MCF 10A (cell line): ENCODE measurements around the gene SMG6. TPM values are rescaled to one million over a fixed set of nuclear protein-coding genes. Genes with fewer than 3 reads are reported as not detected.
A peak's percentile ranks its signal among the peaks of the same experiment; 100 is the strongest.
"Not testable (repeated sequence)": the region's sequence is repeated elsewhere in the genome, so short reads cannot be mapped to it uniquely, and the experiment has no call there.

Source experiments
- BruUV-seq: library from RNA; stranded (reverse); fragments of 400-500 nt; replicated peaks from 2 replicates; lab custom pipeline; 2021; lab: Mats Ljungman, UMichigan
- CTCF ChIA-PET: fragments of 300-600 bp; sonication (Branson Sonifier 250); formaldehyde crosslinking; extraction: SDS; loops from one replicate; lab custom pipeline; 2021; ENCODE audit warnings: antibody characterized with exemption, inconsistent platforms; lab: Yijun Ruan, JAX
- POLR2A ChIA-PET: fragments of 300-600, 350-650 bp; sonication (Branson Sonifier 250); formaldehyde crosslinking; extraction: SDS; loops from one replicate; lab custom pipeline; 2020; ENCODE audit warnings: antibody characterized with exemption, inconsistent platforms; lab: Yijun Ruan, JAX
- DNase-seq: peaks from one replicate; pipeline ENCODE4 v3.0.0-alpha.2; 2018; ENCODE audit not compliant: unreplicated experiment
- H3K27ac Mint-ChIP-seq: one replicate; pipeline ENCODE4 v1.8.0; 2022; ENCODE audit warnings: mild to moderate bottlenecking, low read depth, mixed read lengths; ENCODE audit not compliant: unreplicated experiment
- H3K27me3 Mint-ChIP-seq: one replicate; pipeline ENCODE4 v1.8.0; 2022; ENCODE audit warnings: mixed read lengths; ENCODE audit not compliant: insufficient read depth, unreplicated experiment
- H3K36me3 Mint-ChIP-seq: one replicate; pipeline ENCODE4 v1.8.0; 2022; ENCODE audit warnings: mild to moderate bottlenecking, moderate library complexity, mixed read lengths; ENCODE audit not compliant: insufficient read depth, unreplicated experiment
- H3K4me1 Mint-ChIP-seq: one replicate; pipeline ENCODE4 v1.8.0; 2022; ENCODE audit warnings: mixed read lengths; ENCODE audit not compliant: insufficient read depth, unreplicated experiment
- H3K4me3 Mint-ChIP-seq: one replicate; pipeline ENCODE4 v1.8.0; 2022; ENCODE audit warnings: mild to moderate bottlenecking, moderate library complexity, mixed read lengths; ENCODE audit not compliant: unreplicated experiment
- H3K9me3 Mint-ChIP-seq: one replicate; pipeline ENCODE4 v1.8.0; 2022; ENCODE audit warnings: mixed read lengths; ENCODE audit not compliant: unreplicated experiment
- CTCF ChIP-seq: fragments of 200-600 bp; IDR thresholded peaks from one replicate; pipeline ENCODE4 v1.8.0; 2022; ENCODE audit warnings: antibody characterized with exemption, mild to moderate bottlenecking; ENCODE audit not compliant: unreplicated experiment
- intact Hi-C: fragments of 100-400 bp; cut with micrococcal nuclease; formaldehyde crosslinking; loops from 2 replicates; pipeline ENCODE4 v1.14.1; 2022
- microRNA-seq: library from miRNA; unstranded; fragments of <30 nt; microRNA quantifications from one replicate; pipeline ENCODE4 v1.2.0, GENCODE V29; 2022
- total RNA-seq: library from RNA; stranded (reverse); gene quantifications from 2 replicates; pipeline ENCODE4 v1.2.3, GENCODE V29; 2022

Gene SMG6
- total RNA-seq, 1 experiment from 2014 or later = 17.0 TPM

GRCh38 chr17:2013994-2014317 is 289.6 kb downstream of the SMG6 start:
- Mint-ChIP-seq H3K9me3 (no peaks in the 10 kb centered on the region), H3K36me3 (no peaks in the 10 kb centered on the region), H3K27ac (no peak overlapping the region), H3K4me3 (no peak overlapping the region), H3K27me3 (no peaks in the 10 kb centered on the region), H3K4me1 (peaks cover 33% of the 10 kb centered on the region)
- TF ChIP-seq CTCF = no peak
- peak; percentile 39 for DNase-seq
- intact Hi-C loops = no loop called here
- BruUV-seq = no TSS peak
- ChIA-PET POLR2A (interaction anchor here (0.7 to 4.2 kb wide), 3 partner anchors 11 to 94 kb away, joined by 3 to 24 read pairs (median 3); partner anchors contain the start of gene RTN4RL1), CTCF (interaction anchor here (0.7 to 1.1 kb wide), 2 partner anchors 32 to 104 kb away, joined by 3 read pairs; no protein-coding TSS in a partner anchor)

- H3K27me3 Mint-ChIP-seq, H3K9me3 Mint-ChIP-seq, H3K36me3 Mint-ChIP-seq, BruUV-seq, intact Hi-C loops, DNase-seq: not testable (repeated sequence)
- Mint-ChIP-seq H3K4me1 (peaks cover 39% of the 10 kb centered on the region), H3K4me3 (peak overlapping the region; percentile 16), H3K27ac (peak overlapping the region; percentile 85)
- CTCF ChIA-PET = interaction anchor here (0.6 to 1.1 kb wide), 2 partner anchors 104 to 866 kb away, joined by 3 read pairs; no protein-coding TSS in a partner anchor
- POLR2A ChIA-PET = interaction anchor here (0.7 to 4.2 kb wide), 2 partner anchors 11 to 93 kb away, joined by 3 to 24 read pairs; partner anchors contain the start of gene RTN4RL1
These were observed 290.2 kb downstream of the SMG6 start for GRCh38 chr17:2013220-2013993.

GRCh38 chr17:2012499-2012898 is 291.1 kb downstream of the SMG6 start:
- H3K27ac Mint-ChIP-seq = peak overlapping the region; percentile 85
- no peaks in the 10 kb centered on the region for H3K9me3 Mint-ChIP-seq
- DNase-seq = no peak
- H3K4me3 Mint-ChIP-seq = peak overlapping the region; percentile 53
- no peak for TF ChIP-seq CTCF
- intact Hi-C loops = no loop called here
- peaks cover 39% of the 10 kb centered on the region for H3K4me1 Mint-ChIP-seq
- no TSS peak for BruUV-seq
- CTCF ChIA-PET = interaction anchor here (0.6 kb wide), 1 partner anchor 222 kb away, joined by 3 read pairs; no protein-coding TSS in a partner anchor
- POLR2A ChIA-PET = interaction anchor here (0.7 to 4.2 kb wide), 2 partner anchors 12 to 21 kb away, joined by 3 to 24 read pairs; partner anchors contain the start of gene RTN4RL1
- no peaks in the 10 kb centered on the region for H3K36me3 Mint-ChIP-seq
- no peaks in the 10 kb centered on the region for H3K27me3 Mint-ChIP-seq

GRCh38 chr17:2011411-2012371 is 291.9 kb downstream of the SMG6 start:
- peaks cover 39% of the 10 kb centered on the region for H3K4me1 Mint-ChIP-seq
- ChIA-PET CTCF (interaction anchor here (1.0 kb wide), 1 partner anchor 11 kb away, joined by 3 read pairs; no protein-coding TSS in a partner anchor), POLR2A (interaction anchor here (0.7 to 4.2 kb wide), 6 partner anchors 9 to 24 kb away, joined by 3 to 24 read pairs (median 3); partner anchors contain the start of gene RTN4RL1)
- peak overlapping the region; percentile 53 for H3K4me3 Mint-ChIP-seq
- no peaks in the 10 kb centered on the region for H3K9me3 Mint-ChIP-seq
- intact Hi-C loops = no loop called here
- peak; percentile 74 for DNase-seq
- TF ChIP-seq CTCF = no peak
- H3K27ac Mint-ChIP-seq = peak overlapping the region; percentile 85
- no peaks in the 10 kb centered on the region for H3K36me3 Mint-ChIP-seq
- no TSS peak for BruUV-seq
- H3K27me3 Mint-ChIP-seq = no peaks in the 10 kb centered on the region

Small RNA genes within 50 kb of the gene (microRNA-seq; reads per million reads assigned to microRNA genes)
- gene MIR132 (651 reads per million, percentile 83 among the genes with 10 or more reads in this experiment), gene MIR212 (10.3 reads per million, percentile 49 among the genes with 10 or more reads in this experiment)

Other genes starting within 250 kb of the SMG6 start
- gene HIC1, start 248.7 kb downstream of the SMG6 start, total RNA-seq = 0.59 and 1.0 TPM in 2 replicates
- gene SRR, start 165 bp upstream of the SMG6 start, total RNA-seq = 7.7 and 16.6 TPM in 2 replicates
- gene TSR1, start 32.7 kb upstream of the SMG6 start, total RNA-seq = 44.3 and 61.5 TPM in 2 replicates
- 26.5 and 35.1 TPM in 2 replicates for gene SGSM2, start 33.7 kb upstream of the SMG6 start, total RNA-seq
- gene MNT, start 97.3 kb upstream of the SMG6 start, total RNA-seq = 25.5 and 32.5 TPM in 2 replicates
- gene METTL16, start 208.1 kb upstream of the SMG6 start, total RNA-seq = 37.6 and 41.4 TPM in 2 replicates